Right kidney (tissue), 9 donors: ENCODE results near the gene KIF14.
A peak's percentile ranks its signal among the peaks of the same experiment; 100 is the strongest.

Source experiments
- DNase-seq: peaks from one replicate; pipeline ENCODE4 v3.0.0-alpha.2; 2016
- long read RNA-seq, 8 donors: transcript quantifications; one replicate each; lab custom pipeline, GENCODE V29; 2026

Gene KIF14
- long read RNA-seq, donor 1: 0 reads
- long read RNA-seq, donor 2: 0 reads
- long read RNA-seq, donor 3: 0 reads
- long read RNA-seq, donor 4: 0 reads
- long read RNA-seq, donor 5: 0 reads
- long read RNA-seq, donor 6: 0 reads
- long read RNA-seq, donor 7: 0 reads
- long read RNA-seq, donor 8, full-length matches to known transcripts: 1 of 1 reads
- long read RNA-seq, donor 8, partial matches to known transcripts: 0 of 1 reads
- long read RNA-seq, donor 8, other reads (novel, unspliced or antisense): 0 of 1 reads

GRCh38 chr1:200620273-200621131, at the start of gene KIF14:
KIF14 (minus strand) TSS chr1:200620751; CDS start chr1:200618723, 2,028 bp downstream.
- peak; percentile 86 for DNase-seq

- DNase-seq: peak; percentile 100
Observed at GRCh38 chr1:200669314-200670241, 49.0 kb upstream of the KIF14 start, which contains the start of gene DDX59. DDX59 (minus strand) TSS chr1:200669907; CDS start chr1:200666740, 3,167 bp downstream.

GRCh38 chr1:200668514-200669313, 48.2 kb upstream of the KIF14 start:
- DNase-seq: no peak

- DNase-seq: no peak
Observed at GRCh38 chr1:200666309-200666708, 45.8 kb upstream of the KIF14 start.

GRCh38 chr1:200665861-200666260, 45.3 kb upstream of the KIF14 start:
- DNase-seq: no peak

GRCh38 chr1:200660719-200661118, 40.2 kb upstream of the KIF14 start:
- DNase-seq: no peak

GRCh38 chr1:200659269-200659668, 38.7 kb upstream of the KIF14 start:
- no peak for DNase-seq

GRCh38 chr1:200658037-200658818, 37.7 kb upstream of the KIF14 start:
- DNase-seq: no peak

- DNase-seq: no peak
Observed at GRCh38 chr1:200654660-200655059, 34.1 kb upstream of the KIF14 start.

- DNase-seq: no peak
Observed at GRCh38 chr1:200653022-200653462, 32.5 kb upstream of the KIF14 start.

- DNase-seq: no peak
Observed at GRCh38 chr1:200652378-200652777, 31.8 kb upstream of the KIF14 start.

- no peak for DNase-seq
Observed at GRCh38 chr1:200646515-200646914, 26.0 kb upstream of the KIF14 start.

- no peak for DNase-seq
Observed at GRCh38 chr1:200644021-200644420, 23.5 kb upstream of the KIF14 start.

GRCh38 chr1:200642481-200642880, 21.9 kb upstream of the KIF14 start:
- DNase-seq: no peak

- no peak for DNase-seq
Observed at GRCh38 chr1:200640963-200641401, 20.4 kb upstream of the KIF14 start.

- no peak for DNase-seq
Observed at GRCh38 chr1:200640373-200640962, 19.9 kb upstream of the KIF14 start.

GRCh38 chr1:200638073-200638472, 17.5 kb upstream of the KIF14 start:
- DNase-seq: no peak

- DNase-seq: no peak
Observed at GRCh38 chr1:200636681-200637080, 16.1 kb upstream of the KIF14 start.

GRCh38 chr1:200634261-200635122, 13.9 kb upstream of the KIF14 start:
- DNase-seq: no peak
